A549 (cell line): ENCODE measurements around the gene CDH1. TPM values are rescaled to one million over a fixed set of nuclear protein-coding genes. Genes with fewer than 3 reads are reported as not detected.
A peak's percentile ranks its signal among the peaks of the same experiment; 100 is the strongest.

ENCODE experiments used
- ATAC-seq, 2 experiments: fragments of 200-7000 bp in 1 of 2; fragments of >200 bp in 1 of 2; cut with Nextera tagmentation in 1 of 2; cut with Tn5 transposase in 1 of 2; 3 replicates each; pipeline versions ENCODE4 v1.8.0 to v1.9.1; 2018 to 2020; ENCODE audit warnings: mild to moderate bottlenecking in 1 of 2, moderate library complexity in 1 of 2
- CTCF ChIA-PET: fragments of 300-600 bp; sonication (Branson Sonifier 250); formaldehyde crosslinking; extraction: SDS; loops from one replicate; lab custom pipeline; 2021; ENCODE audit warnings: antibody characterized with exemption, inconsistent platforms; lab: Yijun Ruan, JAX
- POLR2A ChIA-PET: fragments of 350-600 bp; formaldehyde crosslinking; extraction: SDS; loops from one replicate; lab custom pipeline; 2021; ENCODE audit warnings: antibody characterized with exemption, inconsistent platforms; lab: Yijun Ruan, JAX
- DNase-seq, 2 experiments: peaks; one replicate each; pipeline versions ENCODE4 v3.0.0 to v3.0.0-alpha.2; 2011 to 2016; ENCODE audit warnings: low read depth in 1 of 2, low spot score in 1 of 2
- FAIRE-seq: peaks from 2 replicates; lab custom pipeline; 2011; peaks lifted over from hg19 to GRCh38; lab: Jason Lieb, UNC
- H3K27ac ChIP-seq, 2 experiments: fragments of >200 bp; sonication (Bioruptor Twin); formaldehyde crosslinking; 3 replicates each; pipeline ENCODE4 v1.5.1; 2016 to 2017
- H3K4me1 ChIP-seq: fragments of >200 bp; sonication (Bioruptor Twin); formaldehyde crosslinking; 3 replicates; pipeline ENCODE4 v1.6.1; 2016
- H3K4me2 ChIP-seq: fragments of >200 bp; sonication (Bioruptor Twin); formaldehyde crosslinking; 3 replicates; pipeline ENCODE4 v1.6.1; 2016
- H3K4me3 ChIP-seq: fragments of >200 bp; sonication (Bioruptor Twin); formaldehyde crosslinking; 3 replicates; pipeline ENCODE4 v1.5.1; 2016
- H3K9me3 ChIP-seq: fragments of >200 bp; sonication (Bioruptor Twin); formaldehyde crosslinking; 3 replicates; pipeline ENCODE4 v1.6.1; 2016
- BHLHE40 ChIP-seq: IDR thresholded peaks from 2 replicates; pipeline ENCODE4 v1.6.1; 2012; ENCODE audit warnings: low read depth, low read length, inconsistent platforms
- CBX2 ChIP-seq: fragments of 200-600 bp; sonication (generic); IDR thresholded peaks from 2 replicates; pipeline ENCODE4 v1.6.1; 2016; ENCODE audit warnings: low read depth, mild to moderate bottlenecking, borderline replicate concordance
- CBX8 ChIP-seq: fragments of 200-600 bp; sonication (generic); IDR thresholded peaks from 2 replicates; pipeline ENCODE4 v1.6.1; 2016
- CHD4 ChIP-seq: fragments of 200-600 bp; sonication (generic); IDR thresholded peaks from 2 replicates; pipeline ENCODE4 v1.6.1; 2016; ENCODE audit warnings: antibody characterized with exemption, mild to moderate bottlenecking, borderline replicate concordance
- EHF ChIP-seq: fragments of 250-450 bp; sonication (Bioruptor Pico); IDR thresholded peaks from 2 replicates; pipeline ENCODE4 v1.5.0; 2020; ENCODE audit warnings: mild to moderate bottlenecking
- HES2 ChIP-seq: fragments of >200 bp; sonication (Bioruptor Twin); formaldehyde crosslinking; IDR thresholded peaks from 2 replicates; pipeline ENCODE4 v1.6.1; 2016
- HEYL ChIP-seq: fragments of 250-450 bp; sonication (Bioruptor Pico); IDR thresholded peaks from 2 replicates; pipeline ENCODE4 v1.8.0; 2021; ENCODE audit warnings: mild to moderate bottlenecking, moderate library complexity
- HMGXB4 ChIP-seq: fragments of 250-450 bp; sonication (Bioruptor Pico); IDR thresholded peaks from 2 replicates; pipeline ENCODE4 v1.5.0; 2021; ENCODE audit warnings: mild to moderate bottlenecking, moderate library complexity, borderline replicate concordance
- HOXB5 ChIP-seq: fragments of 250-450 bp; sonication (Bioruptor Pico); IDR thresholded peaks from 2 replicates; pipeline ENCODE4 v1.5.0; 2020; ENCODE audit warnings: mild to moderate bottlenecking, moderate library complexity
- JUN ChIP-seq, 2 experiments: fragments of >200 bp; sonication (Bioruptor Twin); formaldehyde crosslinking; IDR thresholded peaks; 2 replicates in 1 of 2; 3 replicates in 1 of 2; pipeline ENCODE4 v1.6.1; 2016 to 2017
- JUNB ChIP-seq: fragments of >200 bp; sonication (Bioruptor Twin); formaldehyde crosslinking; IDR thresholded peaks from 2 replicates; pipeline ENCODE4 v1.6.1; 2016
- MAFK ChIP-seq: fragments of 450-650 bp; IDR thresholded peaks from 2 replicates; pipeline ENCODE4 v1.6.1; 2014; ENCODE audit not compliant: partially characterized antibody
- MAX ChIP-seq: IDR thresholded peaks from 2 replicates; pipeline ENCODE4 v1.6.1; 2012
- MYC ChIP-seq: IDR thresholded peaks from 2 replicates; pipeline ENCODE4 v1.6.1; 2012; ENCODE audit warnings: mild to moderate bottlenecking, inconsistent platforms, low read length, improper control_type of control experiment, borderline replicate concordance
- NFE2L2 ChIP-seq: fragments of 150-350 bp; conservative IDR thresholded peaks from 2 replicates; pipeline ENCODE4 v1.6.1; 2014; ENCODE audit warnings: low read length
- NR3C1 ChIP-seq: fragments of >200 bp; sonication (Bioruptor Twin); formaldehyde crosslinking; IDR thresholded peaks from 3 replicates; pipeline ENCODE4 v1.6.1; 2017
- POLR2A ChIP-seq: IDR thresholded peaks from 2 replicates; pipeline ENCODE4 v1.6.1; 2012; ENCODE audit warnings: mild to moderate bottlenecking, low read length
- POLR2AphosphoS2 ChIP-seq: conservative IDR thresholded peaks from 2 replicates; pipeline ENCODE4 v1.6.1; 2012; ENCODE audit warnings: low read length, improper control_type of control experiment, inconsistent platforms
- RARB ChIP-seq: fragments of 250-450 bp; sonication (Bioruptor Pico); IDR thresholded peaks from 2 replicates; pipeline ENCODE4 v1.8.0; 2021; ENCODE audit warnings: mild to moderate bottlenecking, moderate library complexity
- REST ChIP-seq: fragments of 200-600 bp; sonication (generic); IDR thresholded peaks from 2 replicates; pipeline ENCODE4 v1.6.1; 2016; ENCODE audit warnings: antibody characterized with exemption, mild to moderate bottlenecking, moderate library complexity
- RFX5 ChIP-seq: fragments of 450-650 bp; IDR thresholded peaks from 2 replicates; pipeline ENCODE4 v1.7.1; 2014; ENCODE audit warnings: antibody characterized with exemption, mild to moderate bottlenecking, moderate library complexity
- RNF2 ChIP-seq: fragments of 200-600 bp; sonication (generic); IDR thresholded peaks from 2 replicates; pipeline ENCODE4 v1.6.1; 2016; ENCODE audit warnings: low read depth, mild to moderate bottlenecking, antibody characterized with exemption, moderate library complexity, borderline replicate concordance
- SMC3 ChIP-seq: fragments of >200 bp; sonication (Bioruptor Twin); formaldehyde crosslinking; IDR thresholded peaks from 3 replicates; pipeline ENCODE4 v1.6.1; 2018; ENCODE audit warnings: inconsistent platforms
- USF2 ChIP-seq: fragments of 450-650 bp; IDR thresholded peaks from 2 replicates; pipeline ENCODE4 v1.6.1; 2014; ENCODE audit warnings: antibody characterized with exemption
- ZSCAN20 ChIP-seq: fragments of 250-450 bp; sonication (Bioruptor Pico); IDR thresholded peaks from 2 replicates; pipeline ENCODE4 v1.8.0; 2022; ENCODE audit warnings: mild to moderate bottlenecking, moderate library complexity
- WGBS: methylation state at CpG from one replicate; pipeline ENCODE4 v1.1.6; 2017; ENCODE audit errors: missing lambda C conversion rate; 5-methylcytosine and 5-hydroxymethylcytosine counted together
- polyA plus RNA-seq, 4 experiments: library from polyadenylated mRNA; depleted of rRNA in 3 of 4; stranded (reverse); fragments of >200 nt; fragmentation: RNase III in 1 of 4; extraction: RNeasy Plus Mini Kit Qiagen cat#74134 plus additional on column Dnase treatment in 1 of 4; gene quantifications; 2 replicates in 3 of 4; 3 replicates in 1 of 4; pipeline ENCODE4 v1.2.3, GENCODE V29; 2011 to 2017
- TF ChIP-seq, protein P1 (sequence below): fragments of >200 bp; sonication (Bioruptor Twin); formaldehyde crosslinking; IDR thresholded peaks from 3 replicates; pipeline ENCODE4 v1.6.1; 2016
- TF ChIP-seq, protein P2 (sequence below): IDR thresholded peaks from 2 replicates; pipeline ENCODE4 v1.6.1; 2012

Gene CDH1
- polyA plus RNA-seq, 2 of the 4 experiments (the other 2 are of a cell fraction), result 6.0 to 24.5 TPM

DNA sequence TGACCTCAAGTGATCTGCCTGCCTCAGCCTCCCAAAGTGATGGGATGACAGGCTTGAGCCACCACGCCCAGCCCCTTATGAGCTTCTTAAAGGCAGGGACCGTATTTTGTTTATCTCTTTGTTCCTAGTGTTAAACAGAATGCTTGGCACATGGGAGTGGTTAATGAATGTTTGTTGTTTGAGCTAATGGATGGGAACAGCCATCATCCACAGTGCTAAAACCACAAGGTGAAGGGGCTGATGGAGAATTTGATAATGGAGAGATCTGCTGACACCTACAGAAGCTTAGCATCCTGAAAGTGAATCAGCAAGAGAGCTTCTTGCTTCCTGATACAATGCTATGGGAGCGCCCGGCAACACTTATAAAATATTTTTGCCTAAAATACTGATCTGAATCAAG, 8.6 kb upstream of the CDH1 start:
- peaks cover 18% of the 10 kb centered on the region for H3K4me1 ChIP-seq
- 84% methylated on average over 4 of the region's 4 CpGs for WGBS
- H3K9me3 ChIP-seq, result no peaks in the 10 kb centered on the region
- ChIA-PET POLR2A (no interaction called here), CTCF (interaction anchor here (1.0 to 1.7 kb wide), 3 partner anchors 11 to 74 kb away, joined by 3 to 6 read pairs (median 3); no protein-coding TSS in a partner anchor)
- no peak for ATAC-seq
- TF ChIP-seq JUNB (no peak), HMGXB4 (CRISPR knock-in tag) (no peak), POLR2A (no peak), HOXB5 (CRISPR knock-in tag) (no peak), JUN (IDR thresholded peaks at IDR 0.05) (no peak), NR3C1 (no peak), RFX5 (no peak), CHD4 (no peak), REST (no peak), POLR2AphosphoS2 (no peak), RNF2 (no peak), EHF (CRISPR knock-in tag) (no peak), RARB (no peak), MYC (no peak), CBX8 (no peak), USF2 (no peak)
- TF ChIP-seq, protein P1, sequence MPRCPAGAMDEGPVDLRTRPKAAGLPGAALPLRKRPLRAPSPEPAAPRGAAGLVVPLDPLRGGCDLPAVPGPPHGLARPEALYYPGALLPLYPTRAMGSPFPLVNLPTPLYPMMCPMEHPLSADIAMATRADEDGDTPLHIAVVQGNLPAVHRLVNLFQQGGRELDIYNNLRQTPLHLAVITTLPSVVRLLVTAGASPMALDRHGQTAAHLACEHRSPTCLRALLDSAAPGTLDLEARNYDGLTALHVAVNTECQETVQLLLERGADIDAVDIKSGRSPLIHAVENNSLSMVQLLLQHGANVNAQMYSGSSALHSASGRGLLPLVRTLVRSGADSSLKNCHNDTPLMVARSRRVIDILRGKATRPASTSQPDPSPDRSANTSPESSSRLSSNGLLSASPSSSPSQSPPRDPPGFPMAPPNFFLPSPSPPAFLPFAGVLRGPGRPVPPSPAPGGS, result no peak
- DNase-seq, result no peak
- H3K4me2 ChIP-seq, result no peak overlapping the region
- H3K27ac ChIP-seq, result no peak overlapping the region
- H3K4me3 ChIP-seq, result no peak overlapping the region
- FAIRE-seq, result no peak

GRCh38 chr16:68731637-68732036, 5.5 kb upstream of the CDH1 start:
- CTCF ChIA-PET, result no interaction called here
- FAIRE-seq, result no peak
- no peak for ATAC-seq
- POLR2A ChIA-PET, result no interaction called here
- Histone ChIP-seq H3K4me1 (peaks cover 18% of the 10 kb centered on the region), H3K27ac (peak overlapping the region; percentile 52 to 81; a peak in 4 of 6 replicates), H3K4me3 (no peak overlapping the region), H3K9me3 (no peaks in the 10 kb centered on the region), H3K4me2 (peak overlapping the region; percentile 50)
- 22% methylated on average over 3 of the region's 3 CpGs for WGBS
- DNase-seq, result no peak
- no peak for TF ChIP-seq HES2
- TF ChIP-seq MAX, result no peak
- TF ChIP-seq RFX5, result no peak
- no peak for TF ChIP-seq NR3C1
- TF ChIP-seq CBX2, result no peak
- TF ChIP-seq, protein P2, sequence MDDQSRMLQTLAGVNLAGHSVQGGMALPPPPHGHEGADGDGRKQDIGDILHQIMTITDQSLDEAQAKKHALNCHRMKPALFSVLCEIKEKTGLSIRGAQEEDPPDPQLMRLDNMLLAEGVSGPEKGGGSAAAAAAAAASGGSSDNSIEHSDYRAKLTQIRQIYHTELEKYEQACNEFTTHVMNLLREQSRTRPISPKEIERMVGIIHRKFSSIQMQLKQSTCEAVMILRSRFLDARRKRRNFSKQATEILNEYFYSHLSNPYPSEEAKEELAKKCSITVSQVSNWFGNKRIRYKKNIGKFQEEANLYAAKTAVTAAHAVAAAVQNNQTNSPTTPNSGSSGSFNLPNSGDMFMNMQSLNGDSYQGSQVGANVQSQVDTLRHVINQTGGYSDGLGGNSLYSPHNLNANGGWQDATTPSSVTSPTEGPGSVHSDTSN, result no peak
- TF ChIP-seq NFE2L2, result no peak
- TF ChIP-seq MAFK, result no peak
- no peak for TF ChIP-seq BHLHE40
- TF ChIP-seq HEYL (CRISPR knock-in tag), result no peak
- no peak for TF ChIP-seq CBX8
- no peak for TF ChIP-seq SMC3
- no peak for TF ChIP-seq ZSCAN20
